ENCODE results near the gene PDP2.
"Not testable (repeated sequence)": the region's sequence is repeated elsewhere in the genome, so short reads cannot be mapped to it uniquely, and the experiment has no call there.

DNA sequence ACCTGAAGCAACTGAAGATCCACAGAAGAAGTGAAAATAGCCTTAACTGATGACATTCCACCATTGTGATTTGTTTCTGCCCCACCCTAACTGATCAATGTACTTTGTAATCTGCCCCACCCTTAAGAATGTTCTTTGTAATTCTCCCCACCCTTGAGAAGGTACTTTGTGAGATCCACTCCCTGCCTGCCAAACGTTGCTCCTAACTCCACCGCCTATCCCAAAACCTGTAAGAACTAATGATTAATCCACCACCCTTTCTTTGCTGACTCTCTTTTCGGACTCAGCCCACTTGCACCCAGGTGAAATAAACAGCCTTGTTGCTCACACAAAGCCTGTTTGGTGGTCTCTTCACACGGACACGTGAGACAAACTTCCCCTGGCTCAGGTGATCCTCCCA is 16.4 kb downstream of the PDP2 start:
- not testable (repeated sequence) for TF ChIP-seq POLR2A (IDR thresholded peaks at IDR 0.05)
- TF ChIP-seq, protein P1, sequence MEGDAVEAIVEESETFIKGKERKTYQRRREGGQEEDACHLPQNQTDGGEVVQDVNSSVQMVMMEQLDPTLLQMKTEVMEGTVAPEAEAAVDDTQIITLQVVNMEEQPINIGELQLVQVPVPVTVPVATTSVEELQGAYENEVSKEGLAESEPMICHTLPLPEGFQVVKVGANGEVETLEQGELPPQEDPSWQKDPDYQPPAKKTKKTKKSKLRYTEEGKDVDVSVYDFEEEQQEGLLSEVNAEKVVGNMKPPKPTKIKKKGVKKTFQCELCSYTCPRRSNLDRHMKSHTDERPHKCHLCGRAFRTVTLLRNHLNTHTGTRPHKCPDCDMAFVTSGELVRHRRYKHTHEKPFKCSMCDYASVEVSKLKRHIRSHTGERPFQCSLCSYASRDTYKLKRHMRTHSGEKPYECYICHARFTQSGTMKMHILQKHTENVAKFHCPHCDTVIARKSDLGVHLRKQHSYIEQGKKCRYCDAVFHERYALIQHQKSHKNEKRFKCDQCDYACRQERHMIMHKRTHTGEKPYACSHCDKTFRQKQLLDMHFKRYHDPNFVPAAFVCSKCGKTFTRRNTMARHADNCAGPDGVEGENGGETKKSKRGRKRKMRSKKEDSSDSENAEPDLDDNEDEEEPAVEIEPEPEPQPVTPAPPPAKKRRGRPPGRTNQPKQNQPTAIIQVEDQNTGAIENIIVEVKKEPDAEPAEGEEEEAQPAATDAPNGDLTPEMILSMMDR (IDR thresholded peaks at IDR 0.05 in 8 of 11, conservative IDR thresholded peaks at IDR 0.05 in 3 of 11), result not testable (repeated sequence)
